Skin epidermis (tissue), 12 donors: ENCODE measurements around the gene XYLT1.

Experiments
- H3K27ac ChIP-seq, 21 experiments: fragments of 200-600 bp; sonication (generic) in 11 of 21; one replicate each; pipeline ENCODE4 v1.5.0; 2020; ENCODE audit warnings: mild to moderate bottlenecking in 3 of 21, inconsistent platforms in 2 of 21, moderate library complexity in 2 of 21
- H3K4me3 ChIP-seq, 7 experiments: fragments of 200-600 bp; sonication (generic) in 2 of 7; one replicate each; pipeline ENCODE4 v1.5.0; 2020; ENCODE audit warnings: inconsistent platforms in 2 of 7, mild to moderate bottlenecking in 2 of 7, moderate library complexity in 1 of 7

XYLT1 gene

GRCh38 chr16:17367923-17368322 is 102.8 kb downstream of the XYLT1 start:
- Histone ChIP-seq H3K4me3 (no peak overlapping the region), H3K27ac (peak overlapping the region in 6 of 21 experiments; percentile 4 to 90 (median 79))

GRCh38 chr16:17367036-17367435 is 103.7 kb downstream of the XYLT1 start:
- no peak overlapping the region for H3K4me3 ChIP-seq
- H3K27ac ChIP-seq: peak overlapping the region in 7 of 21 experiments; percentile 22 to 90 (median 45)

GRCh38 chr16:17366299-17366961 is 104.3 kb downstream of the XYLT1 start:
- H3K4me3 ChIP-seq: no peak overlapping the region
- H3K27ac ChIP-seq: peak overlapping the region in 5 of 21 experiments; percentile 13 to 90 (median 38)

- Histone ChIP-seq H3K4me3 (no peak overlapping the region), H3K27ac (peak overlapping the region in 8 of 21 experiments; percentile 18 to 90 (median 47))
Observed at GRCh38 chr16:17365591-17366298, 105.0 kb downstream of the XYLT1 start.

- Histone ChIP-seq H3K27ac (peak overlapping the region in 7 of 21 experiments; percentile 33 to 90 (median 49)), H3K4me3 (no peak overlapping the region)
Observed at GRCh38 chr16:17365211-17365541, 105.6 kb downstream of the XYLT1 start.

- H3K27ac ChIP-seq: peak overlapping the region in 11 of 21 experiments; percentile 20 to 90 (median 49)
- no peak overlapping the region for H3K4me3 ChIP-seq
Observed at GRCh38 chr16:17364319-17365210, 106.2 kb downstream of the XYLT1 start.

GRCh38 chr16:17362946-17363345 is 107.8 kb downstream of the XYLT1 start:
- Histone ChIP-seq H3K27ac (peak overlapping the region in 5 of 21 experiments; percentile 58 to 75 (median 66)), H3K4me3 (no peak overlapping the region)

GRCh38 chr16:17362183-17362582 is 108.6 kb downstream of the XYLT1 start:
- peak overlapping the region in 1 of 21 experiments; percentile 75 for H3K27ac ChIP-seq
- no peak overlapping the region for H3K4me3 ChIP-seq

- Histone ChIP-seq H3K4me3 (no peak overlapping the region), H3K27ac (peak overlapping the region in 5 of 21 experiments; percentile 15 to 76 (median 37))
Observed at GRCh38 chr16:17360693-17361122, 110.1 kb downstream of the XYLT1 start.

- Histone ChIP-seq H3K27ac (peak overlapping the region in 13 of 21 experiments; percentile 24 to 77 (median 43)), H3K4me3 (no peak overlapping the region)
Observed at GRCh38 chr16:17359788-17360390, 110.9 kb downstream of the XYLT1 start.

GRCh38 chr16:17358846-17359245 is 111.9 kb downstream of the XYLT1 start:
- Histone ChIP-seq H3K27ac (peak overlapping the region in 11 of 21 experiments; percentile 2 to 76 (median 36)), H3K4me3 (no peak overlapping the region)

GRCh38 chr16:17358355-17358754 is 112.4 kb downstream of the XYLT1 start:
- peak overlapping the region in 6 of 21 experiments; percentile 2 to 76 (median 28) for H3K27ac ChIP-seq
- no peak overlapping the region for H3K4me3 ChIP-seq

GRCh38 chr16:17357307-17358062 is 113.3 kb downstream of the XYLT1 start:
- Histone ChIP-seq H3K4me3 (no peak overlapping the region), H3K27ac (no peak overlapping the region)

GRCh38 chr16:17356243-17356933 is 114.4 kb downstream of the XYLT1 start:
- H3K27ac ChIP-seq: no peak overlapping the region
- no peak overlapping the region for H3K4me3 ChIP-seq

GRCh38 chr16:17354685-17355084 is 116.1 kb downstream of the XYLT1 start:
- no peak overlapping the region for H3K4me3 ChIP-seq
- no peak overlapping the region for H3K27ac ChIP-seq

- Histone ChIP-seq H3K27ac (no peak overlapping the region), H3K4me3 (no peak overlapping the region)
Observed at GRCh38 chr16:17354141-17354601, 116.6 kb downstream of the XYLT1 start.

- no peak overlapping the region for H3K4me3 ChIP-seq
- no peak overlapping the region for H3K27ac ChIP-seq
Observed at GRCh38 chr16:17353561-17353960, 117.2 kb downstream of the XYLT1 start.

GRCh38 chr16:17351441-17352035 is 119.2 kb downstream of the XYLT1 start:
- H3K4me3 ChIP-seq: no peak overlapping the region
- no peak overlapping the region for H3K27ac ChIP-seq
